AG04450 (cell line): Measurements from ENCODE around the gene GFM1. TPM values are rescaled to one million over a fixed set of nuclear protein-coding genes. Genes with fewer than 3 reads are reported as not detected.

Experiments used
- CTCF ChIA-PET: fragments of 300-600, 350-600 bp; formaldehyde crosslinking; extraction: SDS; loops from one replicate; lab custom pipeline; 2022; ENCODE audit warnings: antibody characterized with exemption, inconsistent platforms; lab: Charles Lee
- POLR2A ChIA-PET: fragments of 350-600 bp; formaldehyde crosslinking; extraction: SDS; loops from one replicate; lab custom pipeline; 2021; ENCODE audit warnings: antibody characterized with exemption, inconsistent platforms; lab: Yijun Ruan, JAX
- DNase-seq: peaks from one replicate; pipeline ENCODE4 v3.0.0-alpha.2; 2011; ENCODE audit warnings: low read depth, low spot score
- H3K27ac ChIP-seq: one replicate; pipeline ENCODE4 v1.5.1; 2012; ENCODE audit warnings: low read depth, low read length, control low read depth
- H3K27me3 ChIP-seq: one replicate; pipeline ENCODE4 v1.6.0; 2012; ENCODE audit warnings: low read length; ENCODE audit not compliant: control insufficient read depth, insufficient read depth
- H3K4me3 ChIP-seq: 2 replicates; pipeline ENCODE4 v1.5.1; 2011; ENCODE audit warnings: mild to moderate bottlenecking, low read depth, low read length, control low read depth
- H3K9me3 ChIP-seq: 2 replicates; pipeline ENCODE4 v1.5.1; 2012; ENCODE audit warnings: low read length; ENCODE audit not compliant: control insufficient read depth, insufficient read depth
- CTCF ChIP-seq: IDR thresholded peaks from 2 replicates; pipeline ENCODE4 v1.5.1; 2011; ENCODE audit warnings: low read depth, low read length, control low read depth, inconsistent platforms
- polyA plus RNA-seq: library from polyadenylated mRNA; depleted of rRNA; stranded (reverse); fragments of >200 nt; gene quantifications from 2 replicates; pipeline ENCODE4 v1.2.3, GENCODE V29; 2011

The GFM1 gene
- polyA plus RNA-seq, 1 experiment: 22.2 TPM

- TF ChIP-seq CTCF: no peak
- no peak for DNase-seq
- Histone ChIP-seq H3K27me3 (no peaks in the 10 kb centered on the region), H3K4me3 (no peak overlapping the region), H3K27ac (no peak overlapping the region), H3K9me3 (peaks cover 3% of the 10 kb centered on the region)
- ChIA-PET POLR2A (interaction anchor here (0.6 kb wide), 1 partner anchor 21 kb away, joined by 3 read pairs; no protein-coding TSS in a partner anchor), CTCF (interaction anchor here (0.5 to 5.4 kb wide), 4 partner anchors 8 to 1429 kb away, joined by 3 to 37 read pairs (median 4); no protein-coding TSS in a partner anchor)
These were observed 91.1 kb downstream of the GFM1 start for GRCh38 chr3:158735296-158736033.

- ChIA-PET POLR2A (interaction anchor here (1.1 to 1.3 kb wide), 2 partner anchors 10 to 31 kb away, joined by 4 read pairs; no protein-coding TSS in a partner anchor), CTCF (interaction anchor here (1.0 to 5.4 kb wide), 2 partner anchors 10 to 52 kb away, joined by 4 to 37 read pairs; no protein-coding TSS in a partner anchor)
- Histone ChIP-seq H3K4me3 (no peak overlapping the region), H3K27me3 (no peaks in the 10 kb centered on the region), H3K9me3 (peaks cover 8% of the 10 kb centered on the region), H3K27ac (peak overlapping the region; percentile 89)
- no peak for TF ChIP-seq CTCF
- no peak for DNase-seq
These were observed 93.1 kb downstream of the GFM1 start for GRCh38 chr3:158737410-158737809.

GRCh38 chr3:158737976-158738615 is 93.8 kb downstream of the GFM1 start:
- H3K9me3 ChIP-seq: peaks cover 9% of the 10 kb centered on the region
- CTCF ChIA-PET: interaction anchor here (1.0 to 5.4 kb wide), 2 partner anchors 11 to 52 kb away, joined by 4 to 37 read pairs; no protein-coding TSS in a partner anchor
- peak; percentile 83 for DNase-seq

GRCh38 chr3:158738653-158739052 is 94.3 kb downstream of the GFM1 start:
- TF ChIP-seq CTCF: no peak
- Histone ChIP-seq H3K4me3 (no peak overlapping the region), H3K27me3 (no peaks in the 10 kb centered on the region), H3K27ac (peak overlapping the region; percentile 89), H3K9me3 (peaks cover 9% of the 10 kb centered on the region)
- ChIA-PET CTCF (interaction anchor here (5.4 kb wide), 1 partner anchor 11 kb away, joined by 37 read pairs; no protein-coding TSS in a partner anchor), POLR2A (interaction anchor here (0.7 to 1.3 kb wide), 4 partner anchors 11 to 72 kb away, joined by 3 to 4 read pairs (median 4); no protein-coding TSS in a partner anchor)
- DNase-seq: no peak

More at GRCh38 chr3:158737976-158738615, 93.8 kb downstream of the GFM1 start:
- Histone ChIP-seq H3K27ac (peak overlapping the region; percentile 89), H3K4me3 (no peak overlapping the region), H3K27me3 (no peaks in the 10 kb centered on the region)
- no peak for TF ChIP-seq CTCF
- POLR2A ChIA-PET: interaction anchor here (0.7 to 1.3 kb wide), 4 partner anchors 11 to 71 kb away, joined by 3 to 4 read pairs (median 4); no protein-coding TSS in a partner anchor
